MM.1S (cell line): Measurements from ENCODE around the gene ABTB2.

Experiments
- DNase-seq: peaks from one replicate; pipeline ENCODE4 v3.0.0-alpha.2; 2015
- H2AFZ ChIP-seq: fragments of 300-600 bp; sonication (generic); 2 replicates; pipeline ENCODE4 v1.6.0; 2016; ENCODE audit warnings: antibody characterized with exemption, low read length
- H3F3A ChIP-seq: fragments of 300-600 bp; sonication (generic); 2 replicates; pipeline ENCODE4 v1.6.1; 2016; ENCODE audit warnings: mild to moderate bottlenecking, antibody characterized with exemption, low read length, moderate library complexity, mixed read lengths; ENCODE audit not compliant: insufficient read depth
- H3K27ac ChIP-seq: fragments of 300-600 bp; sonication (generic); 2 replicates; pipeline ENCODE4 v1.5.1; 2016; ENCODE audit warnings: mild to moderate bottlenecking, low read length
- H3K27me3 ChIP-seq: fragments of 300-600 bp; sonication (generic); replicated peaks from 2 replicates; pipeline ENCODE4 v1.6.0; 2016; ENCODE audit warnings: low read length; ENCODE audit not compliant: insufficient read depth
- H3K36me3 ChIP-seq: fragments of 300-600 bp; sonication (generic); replicated peaks from 2 replicates; pipeline ENCODE4 v1.6.1; 2016; ENCODE audit warnings: mild to moderate bottlenecking, low read length, mixed read lengths; ENCODE audit not compliant: insufficient read depth
- H3K4me1 ChIP-seq: fragments of 300-600 bp; sonication (generic); 2 replicates; pipeline ENCODE4 v1.6.1; 2016; ENCODE audit warnings: low read length, mixed read lengths
- H3K4me2 ChIP-seq: fragments of 300-600 bp; sonication (generic); 2 replicates; pipeline ENCODE4 v1.6.0; 2016; ENCODE audit warnings: low read depth, low read length
- H3K4me3 ChIP-seq: fragments of 300-600 bp; sonication (generic); 2 replicates; pipeline ENCODE4 v1.5.1; 2016; ENCODE audit warnings: low read length, mixed read lengths
- H3K79me2 ChIP-seq: fragments of 300-600 bp; sonication (generic); 2 replicates; pipeline ENCODE4 v1.6.1; 2016; ENCODE audit warnings: mixed run types, low read length, mixed read lengths
- H3K9ac ChIP-seq: fragments of 300-600 bp; sonication (generic); 2 replicates; pipeline ENCODE4 v1.6.1; 2016; ENCODE audit warnings: low read length, mixed read lengths
- H3K9me2 ChIP-seq: fragments of 300-600 bp; sonication (generic); replicated peaks from 2 replicates; pipeline ENCODE4 v1.6.1; 2016; ENCODE audit warnings: mild to moderate bottlenecking, low read length, mixed read lengths; ENCODE audit not compliant: insufficient read depth
- H3K9me3 ChIP-seq: fragments of 300-600 bp; sonication (generic); replicated peaks from 2 replicates; pipeline ENCODE4 v1.6.1; 2016; ENCODE audit warnings: mild to moderate bottlenecking, low read length, mixed read lengths; ENCODE audit not compliant: insufficient read depth
- H4K20me1 ChIP-seq: fragments of 300-600 bp; sonication (generic); 2 replicates; pipeline ENCODE4 v1.6.1; 2016; ENCODE audit warnings: mild to moderate bottlenecking, low read length, moderate library complexity, mixed read lengths; ENCODE audit not compliant: insufficient read depth
- CTCF ChIP-seq: fragments of 300-600 bp; sonication (generic); IDR thresholded peaks from 2 replicates; pipeline ENCODE4 v1.5.1; 2016; ENCODE audit warnings: antibody characterized with exemption, low read length, mixed read lengths
- EZH2 ChIP-seq: fragments of 300-600 bp; sonication (generic); optimal IDR thresholded peaks from 2 replicates; pipeline ENCODE3; 2017; ENCODE audit warnings: low read depth, mild to moderate bottlenecking, antibody characterized with exemption, low read length, mixed read lengths
- EZH2phosphoT487 ChIP-seq: fragments of 300-600 bp; sonication (generic); IDR thresholded peaks from 2 replicates; pipeline ENCODE4 v1.6.1; 2018; ENCODE audit warnings: antibody characterized with exemption, low read length

ABTB2 gene

GRCh38 chr11:34405079-34405858 lies 47.5 kb upstream of the ABTB2 start:
- no peak overlapping the region for H3K4me2 ChIP-seq

GRCh38 chr11:34404280-34404679 lies 46.5 kb upstream of the ABTB2 start:
- Histone ChIP-seq H3K4me1 (peaks cover 10% of the 10 kb centered on the region; the same call in 1 of the 2 replicates), H3K4me3 (no peak overlapping the region), H3K36me3 (no peaks in the 10 kb centered on the region), H3K4me2 (no peak overlapping the region), H3K9ac (no peak overlapping the region), H3K9me3 (no peaks in the 10 kb centered on the region), H3K9me2 (no peaks in the 10 kb centered on the region), H2AFZ (no peak overlapping the region), H3K27me3 (peaks cover 39% of the 10 kb centered on the region), H3F3A (no peaks in the 10 kb centered on the region), H4K20me1 (no peaks in the 10 kb centered on the region), H3K79me2 (no peaks in the 10 kb centered on the region), H3K27ac (no peak overlapping the region)
- TF ChIP-seq EZH2phosphoT487: no peak
- TF ChIP-seq EZH2: no peak
- no peak for TF ChIP-seq CTCF
- DNase-seq: peak; percentile 32

More at GRCh38 chr11:34405079-34405858, 47.5 kb upstream of the ABTB2 start:
- Histone ChIP-seq H3K27me3 (peaks cover 39% of the 10 kb centered on the region), H3K4me1 (peaks cover 10% of the 10 kb centered on the region; the same call in 1 of the 2 replicates), H3K27ac (no peak overlapping the region), H2AFZ (no peak overlapping the region), H3K36me3 (no peaks in the 10 kb centered on the region), H3K79me2 (no peaks in the 10 kb centered on the region), H3F3A (no peaks in the 10 kb centered on the region), H3K9ac (no peak overlapping the region), H3K9me2 (no peaks in the 10 kb centered on the region), H3K9me3 (no peaks in the 10 kb centered on the region), H3K4me3 (no peak overlapping the region), H4K20me1 (no peaks in the 10 kb centered on the region)
- TF ChIP-seq EZH2: no peak
- no peak for TF ChIP-seq EZH2phosphoT487
- TF ChIP-seq CTCF: no peak
- DNase-seq: no peak

GRCh38 chr11:34403431-34403830 lies 45.6 kb upstream of the ABTB2 start:
- Histone ChIP-seq H3K4me3 (no peak overlapping the region), H3K4me1 (peaks cover 10% of the 10 kb centered on the region; the same call in 1 of the 2 replicates), H3K27me3 (peaks cover 39% of the 10 kb centered on the region), H3K9me3 (no peaks in the 10 kb centered on the region), H3K27ac (no peak overlapping the region), H3K36me3 (no peaks in the 10 kb centered on the region), H4K20me1 (no peaks in the 10 kb centered on the region), H3K79me2 (no peaks in the 10 kb centered on the region), H3F3A (no peaks in the 10 kb centered on the region), H2AFZ (no peak overlapping the region), H3K9me2 (no peaks in the 10 kb centered on the region), H3K4me2 (no peak overlapping the region), H3K9ac (no peak overlapping the region)
- no peak for DNase-seq
- TF ChIP-seq EZH2phosphoT487 (no peak), EZH2 (no peak), CTCF (no peak)
